ENCODE measurements around the gene NOS1AP.

DNA sequence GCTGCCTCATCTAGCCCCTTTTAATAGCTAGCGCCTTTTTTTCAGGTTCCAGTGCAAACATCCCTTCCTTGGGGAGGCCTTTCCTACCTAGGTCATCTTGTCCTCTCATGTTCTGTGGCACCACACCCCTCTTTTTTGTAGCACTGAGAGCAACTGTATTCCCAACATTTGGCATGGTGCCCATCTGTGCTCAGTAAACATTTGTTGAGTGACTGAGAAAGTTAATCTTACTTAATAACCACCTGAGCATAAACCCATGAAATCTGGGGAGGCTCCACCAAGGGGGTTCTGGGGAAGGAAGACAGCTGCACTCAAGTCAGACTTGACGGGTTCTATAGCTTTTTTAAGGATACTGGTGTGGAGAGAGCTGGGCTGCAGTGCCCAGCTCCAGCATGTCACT, 90.0 kb downstream of the NOS1AP start:
- no peak for TF ChIP-seq EHMT2 (IDR thresholded peaks at IDR 0.05)
- TF ChIP-seq ZNF282 (CRISPR knock-in tag; IDR thresholded peaks at IDR 0.05): no peak
